Activated T-cell treated with anti-CD3 and anti-CD28 coated beads for 48 hours (primary cell): ENCODE data around the gene DYNLT2.
"Not testable (repeated sequence)": the region's sequence is repeated elsewhere in the genome, so short reads cannot be mapped to it uniquely, and the experiment has no call there.

Experiments used
- DNase-seq: peaks from one replicate; pipeline ENCODE4 v3.0.0-alpha.2; 2020; ENCODE audit warnings: low read depth

DYNLT2 gene

DNA sequence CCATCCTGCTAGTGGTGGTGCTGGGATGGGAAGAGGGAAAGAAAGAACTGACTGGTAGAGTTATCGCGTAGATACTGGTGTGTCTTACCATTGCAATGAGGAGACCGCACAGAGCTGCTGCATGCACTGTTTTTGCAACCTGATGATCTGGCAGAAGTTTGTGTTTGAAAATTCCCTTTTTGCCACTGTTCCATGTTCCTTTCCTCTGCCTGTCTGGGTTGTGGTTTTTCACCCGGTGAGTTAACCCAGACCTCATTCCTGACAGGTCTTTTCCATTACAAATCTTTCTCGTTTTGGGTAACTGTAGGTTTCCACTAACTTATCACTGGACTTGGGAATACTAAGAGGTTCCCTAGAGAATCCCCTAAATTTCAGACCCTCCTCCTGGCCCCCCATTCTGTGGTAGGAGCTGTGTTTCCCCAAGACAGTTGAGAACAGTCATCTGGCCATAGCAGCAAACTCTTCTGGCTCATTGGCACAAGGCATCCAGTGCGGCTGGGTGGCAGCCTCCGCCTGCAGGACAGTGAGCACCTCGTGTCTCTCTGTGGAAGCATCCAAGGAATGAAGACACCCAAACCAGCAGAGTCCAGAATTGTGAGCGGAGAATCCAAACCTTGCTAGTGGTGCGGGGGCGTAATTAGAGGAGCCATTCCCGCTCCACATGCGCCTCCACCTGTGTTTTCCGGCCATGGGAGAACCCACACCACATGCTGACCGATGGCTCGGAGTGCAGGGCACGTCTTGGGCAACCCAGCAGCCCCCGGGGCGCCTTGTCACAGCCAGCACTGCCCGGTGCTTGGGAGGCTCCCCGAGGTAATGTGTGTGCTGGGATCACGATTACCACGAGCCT is 32.8 kb upstream of the DYNLT2 start:
- no peak for DNase-seq

GRCh38 chr6:169783401-169783800 is 32.0 kb upstream of the DYNLT2 start:
- no peak for DNase-seq

GRCh38 chr6:169782966-169783365 is 31.6 kb upstream of the DYNLT2 start:
- no peak for DNase-seq

DNA sequence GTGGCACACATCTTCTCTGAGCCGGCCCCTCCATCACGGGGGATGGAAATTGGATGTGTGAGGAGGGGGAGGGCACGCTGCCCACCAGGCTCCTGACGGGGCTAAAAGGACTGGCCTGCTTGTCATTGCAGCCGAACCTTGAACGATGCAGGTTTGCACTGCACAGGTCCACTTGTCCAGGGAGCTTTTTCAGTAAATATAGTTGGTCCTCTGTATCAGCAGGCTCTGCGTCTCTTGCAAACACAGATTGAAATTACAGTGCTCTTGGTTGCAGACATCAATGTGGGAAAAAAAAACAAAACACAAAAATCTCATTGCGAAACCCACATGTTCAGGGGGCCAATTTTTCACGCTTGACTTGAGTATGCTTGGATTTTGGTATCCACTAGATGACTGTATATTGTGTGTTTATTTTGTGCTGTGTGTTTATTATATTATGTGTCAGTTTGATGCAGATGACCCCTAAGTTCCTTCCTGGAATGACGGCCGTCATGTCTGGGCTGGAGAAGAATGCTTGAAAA is 29.3 kb upstream of the DYNLT2 start:
- no peak for DNase-seq

GRCh38 chr6:169779896-169780295 is 28.5 kb upstream of the DYNLT2 start:
- DNase-seq, result no peak

- DNase-seq, result no peak
Measured at GRCh38 chr6:169779092-169779815, 27.9 kb upstream of the DYNLT2 start.

GRCh38 chr6:169778646-169779045 is 27.3 kb upstream of the DYNLT2 start:
- DNase-seq, result no peak

GRCh38 chr6:169777896-169778295 is 26.5 kb upstream of the DYNLT2 start:
- DNase-seq, result no peak

DNA sequence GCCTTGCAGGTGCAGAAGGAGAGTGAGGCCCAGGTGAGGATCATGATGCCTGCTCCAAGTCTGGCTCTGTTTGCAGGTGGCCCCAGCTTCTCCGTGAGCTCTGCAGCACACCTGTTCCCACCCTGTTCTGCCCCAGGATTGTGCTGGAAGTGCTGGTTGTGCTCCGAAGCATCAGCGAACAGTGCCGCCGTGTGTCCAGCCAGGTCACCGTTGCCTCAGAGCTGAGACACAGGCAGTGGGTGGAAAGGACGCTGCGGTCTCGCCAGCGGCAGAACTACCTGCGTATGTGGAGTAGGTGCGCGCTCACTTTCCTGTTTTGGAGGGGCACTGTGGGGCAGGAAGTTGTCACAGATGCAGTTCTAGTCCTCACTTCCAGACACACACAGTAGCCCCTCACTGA is 25.0 kb upstream of the DYNLT2 start:
- DNase-seq, result no peak

DNA sequence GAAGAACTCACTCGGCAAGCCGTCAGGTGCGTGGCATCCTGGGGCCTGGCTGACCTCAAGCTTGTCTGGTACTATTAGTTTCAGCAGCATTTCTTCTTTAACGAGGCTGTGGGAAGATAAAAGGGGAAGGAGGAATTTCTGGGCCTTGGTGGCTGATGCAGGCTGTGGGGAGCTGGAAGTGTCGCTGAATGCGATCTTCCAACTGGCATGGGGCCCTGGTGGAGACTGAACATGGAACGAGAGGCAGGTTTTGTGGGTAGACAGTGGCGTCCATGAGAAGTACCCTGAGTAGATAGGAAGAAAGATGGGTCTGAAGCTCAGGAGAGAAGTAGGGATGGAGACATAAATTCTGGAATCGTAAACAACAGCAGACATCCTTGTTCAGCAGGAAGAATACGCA is 23.9 kb upstream of the DYNLT2 start:
- DNase-seq, result no peak

GRCh38 chr6:169774347-169774746 is 23.0 kb upstream of the DYNLT2 start:
- DNase-seq, result no peak

DNA sequence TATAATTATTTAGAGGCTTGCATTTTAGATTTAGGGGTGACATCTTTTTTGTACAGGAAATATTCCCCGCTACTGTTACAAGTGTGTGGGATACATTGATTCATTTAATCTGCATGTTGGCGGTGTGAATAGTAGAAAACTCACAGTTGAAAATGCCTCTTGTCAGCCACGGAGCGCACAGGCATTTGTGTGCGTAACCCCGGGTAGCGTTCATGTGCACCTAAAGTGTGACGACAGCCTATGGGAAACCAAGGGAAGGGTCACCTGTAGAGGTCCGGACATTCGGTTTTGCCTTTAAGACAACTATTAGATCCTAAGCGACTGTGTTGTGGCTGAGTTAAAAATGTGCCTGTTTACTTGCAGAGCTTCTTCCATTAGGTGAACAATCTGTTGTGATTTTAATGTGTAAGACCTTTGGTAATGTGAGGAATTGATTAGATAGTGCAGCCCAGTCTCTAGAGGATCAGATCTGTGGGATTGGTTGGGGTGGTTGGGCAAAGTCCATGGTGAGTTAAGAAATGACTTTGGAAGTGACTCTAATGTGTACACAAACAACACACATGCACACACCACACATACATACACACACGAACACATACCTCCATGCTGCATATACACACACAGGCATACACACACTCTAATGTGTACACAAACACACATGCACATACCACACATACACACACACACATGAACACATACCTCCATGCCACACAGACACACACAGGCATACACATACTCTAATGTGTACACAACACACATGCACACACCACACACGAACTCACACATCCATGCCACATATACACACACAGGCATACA is 15.8 kb upstream of the DYNLT2 start:
- DNase-seq, result no peak

DNA sequence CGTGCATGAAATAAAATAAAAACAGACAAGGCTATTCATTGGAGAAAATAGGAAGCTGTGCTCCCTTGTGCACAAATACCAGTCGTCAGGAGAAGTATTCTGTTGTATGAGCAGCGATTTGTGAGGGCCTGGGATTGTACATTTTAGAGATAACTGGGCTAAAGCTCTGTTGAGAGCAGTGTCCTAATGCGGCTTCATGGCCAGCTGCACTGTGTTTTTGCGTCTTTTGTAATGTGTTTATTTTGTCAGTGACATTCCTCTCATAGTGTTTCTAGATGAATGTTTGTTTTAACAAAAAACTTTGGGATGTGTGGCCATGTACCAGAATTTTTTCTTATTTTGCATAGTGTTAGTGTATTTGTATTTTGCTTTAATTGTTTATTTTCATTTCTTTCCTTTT is 14.9 kb upstream of the DYNLT2 start:
- DNase-seq, result no peak

GRCh38 chr6:169765789-169766188 is 14.4 kb upstream of the DYNLT2 start:
- DNase-seq, result not testable (repeated sequence)

DNA sequence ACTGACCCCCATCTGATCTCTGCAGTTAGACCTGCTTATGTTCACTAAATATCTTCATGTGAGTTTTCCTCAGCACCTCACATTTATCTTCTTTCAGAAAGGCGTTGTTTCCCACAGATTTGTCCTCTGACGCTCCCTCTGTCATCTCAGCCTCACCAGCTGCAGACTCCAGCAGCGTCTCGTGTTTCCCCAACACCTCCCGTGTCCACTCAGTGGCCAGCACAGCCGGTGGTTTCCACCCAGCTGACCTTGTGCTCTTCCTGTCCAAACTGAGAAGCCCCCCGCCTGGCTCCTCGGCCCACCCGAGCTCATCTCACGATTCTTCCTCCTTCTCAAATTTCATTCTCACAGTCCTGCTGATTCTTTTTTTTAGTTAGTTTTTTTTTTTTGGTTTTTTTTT is 12.5 kb upstream of the DYNLT2 start:
- DNase-seq, result no peak

DNA sequence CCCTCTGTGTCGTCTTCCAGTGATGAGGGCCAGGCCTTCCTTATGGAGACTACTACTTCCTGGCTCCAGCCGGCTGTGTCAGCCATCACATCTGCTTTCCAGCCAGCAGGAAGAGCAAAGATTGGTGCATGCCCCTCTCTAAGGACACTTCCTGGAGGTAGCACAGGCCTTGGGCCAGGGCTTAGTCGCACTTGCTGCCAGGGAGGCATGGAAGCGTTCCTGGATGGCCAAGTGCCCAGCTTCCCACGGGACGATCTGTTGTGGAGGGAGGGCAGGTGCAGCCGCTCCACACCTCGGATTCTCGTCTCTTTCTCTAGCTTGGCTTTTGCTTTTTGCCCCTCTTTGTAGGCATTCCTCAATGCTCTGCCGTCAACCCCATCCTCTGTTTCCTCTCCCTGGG is 11.9 kb upstream of the DYNLT2 start:
- DNase-seq, result no peak

- DNase-seq, result no peak
Measured at GRCh38 chr6:169755162-169755561, 3.8 kb upstream of the DYNLT2 start.

DNA sequence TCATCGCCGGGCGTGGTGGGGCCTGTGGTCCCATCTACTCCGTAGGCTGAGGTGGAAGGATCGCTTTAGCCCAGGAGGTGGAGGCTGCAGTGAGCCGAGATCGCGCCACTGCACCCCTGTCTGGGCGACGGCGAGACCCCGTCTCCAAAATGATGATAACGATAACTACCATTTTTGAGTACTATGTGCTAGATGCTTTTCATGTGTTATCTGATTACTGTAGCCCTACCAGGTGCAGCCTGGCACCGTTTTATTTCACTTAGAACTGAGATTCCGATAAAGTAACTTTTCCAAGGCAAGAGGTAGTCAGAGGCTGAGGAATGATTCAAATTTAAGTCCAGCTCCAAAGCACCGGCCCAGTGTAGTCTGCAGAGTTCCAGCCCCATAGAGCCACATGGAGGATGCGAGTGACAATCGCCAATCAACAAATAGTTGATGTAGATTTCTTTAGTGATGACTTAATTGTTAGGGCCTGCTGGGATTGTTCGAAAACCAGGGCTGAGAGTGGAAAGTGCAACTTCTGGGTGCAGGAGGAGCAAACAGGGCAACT is 777 bp upstream of the DYNLT2 start:
- DNase-seq, result no peak

DNA sequence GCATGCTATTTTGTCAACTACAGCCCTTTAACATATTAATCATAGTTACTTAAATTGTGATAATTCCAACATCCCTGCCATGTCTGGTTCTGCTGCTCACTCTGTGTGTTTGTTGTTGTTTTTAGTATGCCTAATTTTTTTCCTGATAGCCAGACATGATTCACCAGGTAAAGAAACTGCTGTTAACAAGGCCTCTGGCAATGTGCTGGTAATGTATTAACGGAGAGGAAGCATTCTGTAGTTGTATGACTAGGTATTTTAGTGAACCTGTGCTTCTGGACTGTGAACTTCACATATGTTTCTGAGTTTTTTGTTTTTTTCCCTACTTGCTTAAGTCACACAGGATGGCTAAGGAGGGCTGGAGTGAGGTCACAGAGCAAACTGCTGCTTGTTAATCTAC is 4.8 kb downstream of the DYNLT2 start:
- DNase-seq, result no peak

GRCh38 chr6:169745405-169745804 is 6.0 kb downstream of the DYNLT2 start:
- DNase-seq, result no peak

- no peak for DNase-seq
Measured at GRCh38 chr6:169741344-169741743, 10.0 kb downstream of the DYNLT2 start.

- DNase-seq, result no peak
Measured at GRCh38 chr6:169738976-169739529, 12.3 kb downstream of the DYNLT2 start.
